SK-N-SH treated with all-trans-retinoic acid at 6 μM for 48 hours (cell line): ENCODE data around the gene ALG2.

Experiments used
- ZC3H10 ChIP-seq: fragments of 250-450 bp; sonication (Bioruptor Pico); IDR thresholded peaks from 2 replicates; pipeline ENCODE4 v1.5.1; 2021; ENCODE audit warnings: mild to moderate bottlenecking, moderate library complexity
- TF ChIP-seq, protein P1 (sequence below): fragments of 250-450 bp; sonication (Bioruptor Pico); IDR thresholded peaks from 2 replicates; pipeline ENCODE4 v1.8.0; 2020; ENCODE audit warnings: mild to moderate bottlenecking, moderate library complexity, borderline replicate concordance
- TF ChIP-seq, protein P2 (sequence below): fragments of 250-450 bp; sonication (Bioruptor Pico); IDR thresholded peaks from 2 replicates; pipeline ENCODE4 v1.5.1; 2020; ENCODE audit warnings: low read depth, mild to moderate bottlenecking, moderate library complexity

DNA sequence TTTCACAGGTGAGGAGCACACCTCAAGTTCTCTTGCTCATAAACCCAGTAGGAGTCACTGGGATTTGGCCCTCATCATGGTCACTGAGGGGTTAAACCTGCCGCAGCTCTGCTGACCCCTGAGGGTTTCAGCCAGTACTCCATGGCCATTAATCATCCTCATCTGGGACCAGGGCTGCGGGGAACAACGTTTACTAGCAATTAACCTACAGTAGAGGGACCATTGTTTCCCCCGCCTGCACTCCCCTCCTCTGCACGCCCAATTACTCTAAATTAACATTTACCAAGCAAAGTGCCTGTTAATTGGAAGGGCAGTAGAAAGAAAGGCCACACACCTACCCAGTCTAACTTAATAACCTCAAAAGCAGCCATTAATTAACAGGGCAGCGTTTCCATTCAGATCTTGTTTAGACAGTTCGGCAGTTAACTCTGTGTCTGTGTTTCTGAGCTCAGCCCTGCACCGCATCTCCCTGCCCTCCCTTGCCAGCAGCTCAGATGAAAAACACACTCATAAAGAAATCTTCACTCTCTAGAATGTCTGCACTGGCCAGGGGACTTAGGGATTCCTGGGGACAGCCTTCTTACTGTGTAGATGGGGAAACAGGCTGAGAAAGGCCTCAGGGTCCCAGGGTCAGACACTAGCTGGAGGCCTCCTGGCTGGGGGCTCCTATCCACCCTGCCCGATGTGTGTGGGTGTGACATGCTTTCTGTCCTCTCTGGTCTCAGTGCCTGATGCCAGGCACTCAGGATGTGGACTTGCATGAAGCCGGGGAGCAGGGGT, 51.6 kb downstream of the ALG2 start:
- TF ChIP-seq, protein P1, sequence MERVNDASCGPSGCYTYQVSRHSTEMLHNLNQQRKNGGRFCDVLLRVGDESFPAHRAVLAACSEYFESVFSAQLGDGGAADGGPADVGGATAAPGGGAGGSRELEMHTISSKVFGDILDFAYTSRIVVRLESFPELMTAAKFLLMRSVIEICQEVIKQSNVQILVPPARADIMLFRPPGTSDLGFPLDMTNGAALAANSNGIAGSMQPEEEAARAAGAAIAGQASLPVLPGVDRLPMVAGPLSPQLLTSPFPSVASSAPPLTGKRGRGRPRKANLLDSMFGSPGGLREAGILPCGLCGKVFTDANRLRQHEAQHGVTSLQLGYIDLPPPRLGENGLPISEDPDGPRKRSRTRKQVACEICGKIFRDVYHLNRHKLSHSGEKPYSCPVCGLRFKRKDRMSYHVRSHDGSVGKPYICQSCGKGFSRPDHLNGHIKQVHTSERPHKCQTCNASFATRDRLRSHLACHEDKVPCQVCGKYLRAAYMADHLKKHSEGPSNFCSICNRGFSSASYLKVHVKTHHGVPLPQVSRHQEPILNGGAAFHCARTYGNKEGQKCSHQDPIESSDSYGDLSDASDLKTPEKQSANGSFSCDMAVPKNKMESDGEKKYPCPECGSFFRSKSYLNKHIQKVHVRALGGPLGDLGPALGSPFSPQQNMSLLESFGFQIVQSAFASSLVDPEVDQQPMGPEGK, result no peak
- no peak for TF ChIP-seq ZC3H10
- TF ChIP-seq, protein P2, sequence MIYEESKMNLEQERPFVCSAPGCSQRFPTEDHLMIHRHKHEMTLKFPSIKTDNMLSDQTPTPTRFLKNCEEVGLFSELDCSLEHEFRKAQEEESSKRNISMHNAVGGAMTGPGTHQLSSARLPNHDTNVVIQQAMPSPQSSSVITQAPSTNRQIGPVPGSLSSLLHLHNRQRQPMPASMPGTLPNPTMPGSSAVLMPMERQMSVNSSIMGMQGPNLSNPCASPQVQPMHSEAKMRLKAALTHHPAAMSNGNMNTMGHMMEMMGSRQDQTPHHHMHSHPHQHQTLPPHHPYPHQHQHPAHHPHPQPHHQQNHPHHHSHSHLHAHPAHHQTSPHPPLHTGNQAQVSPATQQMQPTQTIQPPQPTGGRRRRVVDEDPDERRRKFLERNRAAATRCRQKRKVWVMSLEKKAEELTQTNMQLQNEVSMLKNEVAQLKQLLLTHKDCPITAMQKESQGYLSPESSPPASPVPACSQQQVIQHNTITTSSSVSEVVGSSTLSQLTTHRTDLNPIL (CRISPR knock-in tag), result no peak
